Tibial nerve (tissue), 4 donors: ENCODE results near the gene ATP12A. TPM values are rescaled to one million over a fixed set of nuclear protein-coding genes. Genes with fewer than 3 reads are reported as not detected.

ENCODE experiments used
- DNase-seq, 2 donors: peaks; one replicate each; pipeline ENCODE4 v3.0.0-alpha.2; 2019; ENCODE audit warnings: low spot score in 2 of 2
- H3K27ac ChIP-seq, 4 donors: fragments of 200-600 bp; sonication (generic) in 3 of 4; one replicate each; pipeline ENCODE4 v1.5.1; 2017 to 2019; ENCODE audit warnings: mild to moderate bottlenecking in 1 of 4
- H3K27me3 ChIP-seq, 2 donors: fragments of 200-600 bp; sonication (generic) in 1 of 2; one replicate each; pipeline versions ENCODE4 v1.5.1 to v1.6.0; 2017 to 2019
- H3K36me3 ChIP-seq, 3 donors: fragments of 200-600 bp; sonication (generic); one replicate each; pipeline ENCODE4 v1.5.1; 2018 to 2019
- H3K4me1 ChIP-seq, 4 donors: fragments of 200-600 bp; sonication (generic) in 3 of 4; one replicate each; pipeline ENCODE4 v1.5.1; 2017 to 2019
- H3K4me3 ChIP-seq, 4 donors: fragments of 200-600 bp; sonication (generic) in 3 of 4; one replicate each; pipeline ENCODE4 v1.5.1; 2017 to 2019; ENCODE audit warnings: mild to moderate bottlenecking in 1 of 4, moderate library complexity in 1 of 4
- H3K9me3 ChIP-seq, 4 donors: fragments of 200-600 bp; sonication (generic) in 3 of 4; one replicate each; pipeline ENCODE4 v1.5.1; 2017 to 2019
- EP300 ChIP-seq, 2 donors: sonication (generic); formaldehyde crosslinking; IDR thresholded peaks; one replicate each; pipeline ENCODE4 v1.6.1; 2017; ENCODE audit warnings: antibody characterized with exemption in 2 of 2, mild to moderate bottlenecking in 1 of 2
- POLR2A ChIP-seq, 2 donors: fragments of 450-650 bp; IDR thresholded peaks; one replicate each; pipeline ENCODE4 v1.6.1; 2017; ENCODE audit warnings: antibody characterized with exemption in 2 of 2, mild to moderate bottlenecking in 2 of 2, moderate library complexity in 2 of 2
- WGBS, 2 donors: methylation state at CpG; one replicate each; pipeline ENCODE4 v1.1.5; 2018; 5-methylcytosine and 5-hydroxymethylcytosine counted together
- total RNA-seq, 4 donors: library from RNA; depleted of rRNA; stranded (reverse); fragments of >200 nt; gene quantifications; one replicate each; pipeline ENCODE4 v1.1.0, GENCODE V29; 2016
- TF ChIP-seq, protein P1 (sequence below), 5 experiments: fragments of 200-600 bp in 3 of 5; fragments of 450-650 bp in 2 of 5; sonication (generic) in 3 of 5; IDR thresholded peaks; one replicate each; pipeline ENCODE4 v1.5.1; 2016 to 2019; ENCODE audit warnings: antibody characterized with exemption in 5 of 5, mild to moderate bottlenecking in 3 of 5, moderate library complexity in 2 of 5

The ATP12A gene
- total RNA-seq, 4 donors from 2014 or later, result not detected

- Histone ChIP-seq H3K36me3 (no peaks in the 10 kb centered on the region), H3K9me3 (no peaks in the 10 kb centered on the region), H3K4me3 (no peak overlapping the region), H3K27ac (no peak overlapping the region), H3K4me1 (no peaks in the 10 kb centered on the region), H3K27me3 (no peaks in the 10 kb centered on the region)
- 81 to 83% methylated on average over 14 of the region's 14 CpGs for WGBS, 2 donors
- DNase-seq, result no peak
- TF ChIP-seq POLR2A (IDR thresholded peaks at IDR 0.05) (no peak), EP300 (IDR thresholded peaks at IDR 0.05) (no peak)
- TF ChIP-seq, protein P1, sequence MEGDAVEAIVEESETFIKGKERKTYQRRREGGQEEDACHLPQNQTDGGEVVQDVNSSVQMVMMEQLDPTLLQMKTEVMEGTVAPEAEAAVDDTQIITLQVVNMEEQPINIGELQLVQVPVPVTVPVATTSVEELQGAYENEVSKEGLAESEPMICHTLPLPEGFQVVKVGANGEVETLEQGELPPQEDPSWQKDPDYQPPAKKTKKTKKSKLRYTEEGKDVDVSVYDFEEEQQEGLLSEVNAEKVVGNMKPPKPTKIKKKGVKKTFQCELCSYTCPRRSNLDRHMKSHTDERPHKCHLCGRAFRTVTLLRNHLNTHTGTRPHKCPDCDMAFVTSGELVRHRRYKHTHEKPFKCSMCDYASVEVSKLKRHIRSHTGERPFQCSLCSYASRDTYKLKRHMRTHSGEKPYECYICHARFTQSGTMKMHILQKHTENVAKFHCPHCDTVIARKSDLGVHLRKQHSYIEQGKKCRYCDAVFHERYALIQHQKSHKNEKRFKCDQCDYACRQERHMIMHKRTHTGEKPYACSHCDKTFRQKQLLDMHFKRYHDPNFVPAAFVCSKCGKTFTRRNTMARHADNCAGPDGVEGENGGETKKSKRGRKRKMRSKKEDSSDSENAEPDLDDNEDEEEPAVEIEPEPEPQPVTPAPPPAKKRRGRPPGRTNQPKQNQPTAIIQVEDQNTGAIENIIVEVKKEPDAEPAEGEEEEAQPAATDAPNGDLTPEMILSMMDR (IDR thresholded peaks at IDR 0.05), result no peak
Observed at GRCh38 chr13:24648983-24649687, 31.1 kb upstream of the ATP12A start.

- H3K27ac ChIP-seq, result no peak overlapping the region
- H3K4me3 ChIP-seq, result no peak overlapping the region
- TF ChIP-seq EP300 (IDR thresholded peaks at IDR 0.05) (no peak), POLR2A (IDR thresholded peaks at IDR 0.05) (no peak)
- TF ChIP-seq, protein P1 (IDR thresholded peaks at IDR 0.05), result no peak
- H3K4me1 ChIP-seq, result no peaks in the 10 kb centered on the region
- no peaks in the 10 kb centered on the region for H3K36me3 ChIP-seq
- H3K9me3 ChIP-seq, result no peaks in the 10 kb centered on the region
- DNase-seq, result no peak
- H3K27me3 ChIP-seq, result no peaks in the 10 kb centered on the region
- 73 to 79% methylated on average over 2 of the region's 2 CpGs for WGBS, 2 donors
Observed at GRCh38 chr13:24649688-24650043, 30.5 kb upstream of the ATP12A start.

GRCh38 chr13:24650161-24650560, 30.0 kb upstream of the ATP12A start:
- DNase-seq, result no peak
- Histone ChIP-seq H3K27me3 (no peaks in the 10 kb centered on the region), H3K9me3 (no peaks in the 10 kb centered on the region), H3K36me3 (no peaks in the 10 kb centered on the region), H3K27ac (no peak overlapping the region), H3K4me1 (no peaks in the 10 kb centered on the region), H3K4me3 (no peak overlapping the region)
- TF ChIP-seq POLR2A (IDR thresholded peaks at IDR 0.05) (no peak), EP300 (IDR thresholded peaks at IDR 0.05) (no peak)
- TF ChIP-seq, protein P1 (IDR thresholded peaks at IDR 0.05), result no peak
- WGBS, 2 donors, result 44 to 58% methylated on average over 3 of the region's 3 CpGs

DNA sequence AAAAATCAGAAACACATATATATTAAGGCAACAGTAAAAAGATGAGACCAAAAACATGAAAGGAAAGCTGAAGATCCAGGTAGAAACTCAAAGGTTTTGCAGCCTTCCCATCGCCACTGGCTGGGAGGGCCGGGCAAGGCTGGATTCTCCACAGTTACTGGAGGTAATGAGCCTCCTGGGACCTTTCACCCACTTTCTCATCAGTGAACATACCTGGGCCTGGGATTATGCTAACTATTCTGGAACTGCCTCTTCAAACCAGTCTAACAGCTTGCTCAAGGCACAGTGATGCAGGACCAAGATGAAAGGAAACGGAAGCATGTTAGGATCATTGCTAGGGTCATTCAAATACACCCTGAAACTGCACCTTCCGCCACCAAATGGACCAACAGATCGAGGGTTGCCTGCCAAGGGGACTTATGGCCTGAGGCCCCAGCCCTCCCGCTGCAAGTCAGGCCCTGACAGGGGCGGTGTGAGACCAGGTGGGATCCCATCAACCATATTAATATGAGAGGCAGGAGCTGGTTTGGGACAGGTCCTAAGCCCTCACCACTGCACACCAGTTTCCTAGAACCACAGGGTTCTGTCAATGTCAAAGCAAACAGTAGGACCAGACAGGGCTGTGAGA, 28.4 kb upstream of the ATP12A start:
- Histone ChIP-seq H3K27ac (no peak overlapping the region), H3K27me3 (no peaks in the 10 kb centered on the region), H3K4me1 (no peaks in the 10 kb centered on the region), H3K36me3 (no peaks in the 10 kb centered on the region), H3K4me3 (no peak overlapping the region), H3K9me3 (no peaks in the 10 kb centered on the region)
- DNase-seq, result no peak
- 89 to 93% methylated on average over 7 of the region's 7 CpGs for WGBS, 2 donors
- TF ChIP-seq POLR2A (IDR thresholded peaks at IDR 0.05), result no peak
- TF ChIP-seq, protein P1 (IDR thresholded peaks at IDR 0.05), result no peak
- TF ChIP-seq EP300 (IDR thresholded peaks at IDR 0.05), result no peak

GRCh38 chr13:24652359-24652758, 27.8 kb upstream of the ATP12A start:
- WGBS, 2 donors, result 92 to 97% methylated on average over 3 of the region's 3 CpGs
- Histone ChIP-seq H3K27ac (no peak overlapping the region), H3K4me1 (no peaks in the 10 kb centered on the region), H3K9me3 (no peaks in the 10 kb centered on the region), H3K27me3 (no peaks in the 10 kb centered on the region), H3K4me3 (no peak overlapping the region), H3K36me3 (no peaks in the 10 kb centered on the region)
- no peak for DNase-seq
- TF ChIP-seq EP300 (IDR thresholded peaks at IDR 0.05) (no peak), POLR2A (IDR thresholded peaks at IDR 0.05) (no peak)
- TF ChIP-seq, protein P1 (IDR thresholded peaks at IDR 0.05), result no peak
